ENCODE results near the gene RASA4B.
"Not testable (repeated sequence)": the region's sequence is repeated elsewhere in the genome, so short reads cannot be mapped to it uniquely, and the experiment has no call there.

GRCh38 chr7:102531583-102531982 is 14.0 kb upstream of the RASA4B start:
- TF ChIP-seq CTCF, POLR2A (IDR thresholded peaks at IDR 0.05): not testable (repeated sequence)
